ENCODE results near the gene GBP6. TPM values are rescaled to one million over a fixed set of nuclear protein-coding genes. Genes with fewer than 3 reads are reported as not detected.
"Not testable (repeated sequence)": the region's sequence is repeated elsewhere in the genome, so short reads cannot be mapped to it uniquely, and the experiment has no call there.

The GBP6 gene
- total and polyA plus RNA-seq, 2 donors (not counting 1 experiment from before 2014, with no cell fraction given): 0.12 TPM; not detected in 1

DNA sequence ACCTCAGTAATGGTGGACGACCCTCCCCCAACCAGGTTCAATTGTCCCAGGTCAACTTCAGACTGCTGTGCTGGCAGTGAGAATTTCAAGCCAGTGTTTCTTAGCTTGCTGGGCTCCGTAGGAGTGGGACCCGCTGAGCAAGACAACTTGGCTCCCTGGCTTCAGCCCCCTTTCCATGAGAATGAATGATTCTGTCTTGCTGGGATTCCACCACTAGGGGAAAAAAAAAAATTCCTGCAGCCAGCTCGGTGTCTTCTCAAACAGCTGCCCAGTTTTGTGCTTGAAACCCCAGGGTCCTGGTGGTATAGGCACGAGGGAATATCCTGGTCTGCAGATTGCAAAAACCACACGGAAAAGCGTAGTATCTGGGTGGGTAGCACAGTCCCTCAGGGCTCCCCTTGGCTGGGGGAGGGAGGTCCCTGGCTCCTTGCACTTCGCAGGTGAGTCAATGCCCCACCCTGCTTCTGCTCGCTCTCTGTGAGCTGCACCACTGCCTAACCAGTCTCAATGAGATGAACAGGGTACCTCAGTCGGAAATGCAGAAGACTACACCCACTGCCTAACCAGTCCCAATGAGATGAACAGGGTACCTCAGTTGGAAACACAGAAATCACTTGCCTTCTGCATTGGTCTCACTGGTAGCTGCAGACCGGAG, 41.5 kb downstream of the GBP6 start:
- ChIA-PET CTCF (no interaction called here), POLR2A (no interaction called here)
- Histone ChIP-seq H3K27ac (ENCODE audit: low read length in 2 of 2) (no peak overlapping the region), H4K20me1 (ENCODE audit: control insufficient read depth, insufficient read depth, low read length, poor library complexity, severe bottlenecking) (no peaks in the 10 kb centered on the region), H3K27me3 (replicated peaks in 1 of 4; ENCODE audit: control extremely low read depth in 1 of 4, control insufficient read depth in 3 of 4, insufficient read depth in 4 of 4, low read length in 3 of 4) (peaks cover 0 to 2% (median 0%) of the 10 kb centered on the region in 4 experiments), H2AFZ (ENCODE audit: insufficient read depth, low read depth, low read length, poor library complexity, severe bottlenecking) (no peak overlapping the region), H3K4me3 (ENCODE audit: control extremely low read depth in 1 of 5, extremely low read depth in 1 of 5, insufficient read depth in 1 of 5, low read depth in 2 of 5, low read length in 4 of 5) (no peak overlapping the region), H3K9me3 (ENCODE audit: control extremely low read depth in 1 of 3, control insufficient read depth in 2 of 3, insufficient read depth in 1 of 3, low read length in 2 of 3) (no peaks in the 10 kb centered on the region), H3K9ac (ENCODE audit: low read length) (no peak overlapping the region), H3K79me2 (ENCODE audit: control insufficient read depth, insufficient read depth, low read length) (no peaks in the 10 kb centered on the region), H3K36me3 (replicated peaks in 1 of 2; ENCODE audit: control extremely low read depth in 1 of 2, control insufficient read depth in 1 of 2, extremely low read depth in 1 of 2, insufficient read depth in 2 of 2, low read length in 1 of 2) (no peaks in the 10 kb centered on the region), H3K4me2 (replicated peaks; ENCODE audit: low read depth, low read length, poor library complexity, severe bottlenecking) (no peak overlapping the region), H3K4me1 (ENCODE audit: control insufficient read depth in 2 of 2, insufficient read depth in 2 of 2, low read length in 2 of 2) (peaks cover 4 to 9% of the 10 kb centered on the region in 2 donors)
- Mint-ChIP-seq H3K4me1 (peaks cover 17% of the 10 kb centered on the region), H3K27me3 (peaks cover 26% of the 10 kb centered on the region), H3K4me3 (no peak overlapping the region), H3K9me3 (ENCODE audit: insufficient read depth) (no peaks in the 10 kb centered on the region), H3K27ac (no peak overlapping the region)
- ATAC-seq (ENCODE audit: low read depth): no peak
- 88% methylated on average over 9 of the region's 11 CpGs for WGBS (ENCODE audit: insufficient coverage)
- TF ChIP-seq, protein P1, sequence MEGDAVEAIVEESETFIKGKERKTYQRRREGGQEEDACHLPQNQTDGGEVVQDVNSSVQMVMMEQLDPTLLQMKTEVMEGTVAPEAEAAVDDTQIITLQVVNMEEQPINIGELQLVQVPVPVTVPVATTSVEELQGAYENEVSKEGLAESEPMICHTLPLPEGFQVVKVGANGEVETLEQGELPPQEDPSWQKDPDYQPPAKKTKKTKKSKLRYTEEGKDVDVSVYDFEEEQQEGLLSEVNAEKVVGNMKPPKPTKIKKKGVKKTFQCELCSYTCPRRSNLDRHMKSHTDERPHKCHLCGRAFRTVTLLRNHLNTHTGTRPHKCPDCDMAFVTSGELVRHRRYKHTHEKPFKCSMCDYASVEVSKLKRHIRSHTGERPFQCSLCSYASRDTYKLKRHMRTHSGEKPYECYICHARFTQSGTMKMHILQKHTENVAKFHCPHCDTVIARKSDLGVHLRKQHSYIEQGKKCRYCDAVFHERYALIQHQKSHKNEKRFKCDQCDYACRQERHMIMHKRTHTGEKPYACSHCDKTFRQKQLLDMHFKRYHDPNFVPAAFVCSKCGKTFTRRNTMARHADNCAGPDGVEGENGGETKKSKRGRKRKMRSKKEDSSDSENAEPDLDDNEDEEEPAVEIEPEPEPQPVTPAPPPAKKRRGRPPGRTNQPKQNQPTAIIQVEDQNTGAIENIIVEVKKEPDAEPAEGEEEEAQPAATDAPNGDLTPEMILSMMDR (IDR thresholded peaks at IDR 0.05): no peak
- no peak for TF ChIP-seq EZH2 (IDR thresholded peaks at IDR 0.05; ENCODE audit: borderline replicate concordance, insufficient read depth, low read depth, low read length, poor library complexity, severe bottlenecking)
- DNase-seq: no peak
- intact Hi-C loops (cut with micrococcal nuclease): no loop called here

DNA sequence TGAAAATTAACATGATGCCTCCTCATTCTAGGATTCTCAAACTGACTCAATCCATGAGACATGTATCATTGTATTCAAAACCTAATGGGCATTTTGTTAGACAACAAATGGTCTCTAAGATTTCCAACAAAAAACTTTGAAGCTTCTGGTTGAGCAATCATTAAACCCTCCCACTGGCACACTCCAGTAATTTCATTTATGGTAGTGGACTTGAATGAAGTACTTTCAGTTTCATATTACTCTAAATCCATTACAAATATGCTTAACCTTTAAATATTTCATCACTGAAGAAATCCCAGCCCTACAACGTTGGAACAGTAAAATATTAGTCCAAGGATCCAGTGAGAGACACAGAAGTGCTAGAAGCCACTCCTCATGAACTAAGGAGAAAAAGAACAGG, 43.5 kb downstream of the GBP6 start:
- ChIA-PET POLR2A (no interaction called here), CTCF (no interaction called here)
- Histone ChIP-seq H4K20me1 (ENCODE audit: control insufficient read depth, insufficient read depth, low read length, poor library complexity, severe bottlenecking) (no peaks in the 10 kb centered on the region), H3K4me2 (replicated peaks; ENCODE audit: low read depth, low read length, poor library complexity, severe bottlenecking) (peak overlapping the region; percentile 17), H3K4me3 (ENCODE audit: control extremely low read depth in 1 of 5, extremely low read depth in 1 of 5, insufficient read depth in 1 of 5, low read depth in 2 of 5, low read length in 4 of 5) (no peak overlapping the region), H3K79me2 (ENCODE audit: control insufficient read depth, insufficient read depth, low read length) (no peaks in the 10 kb centered on the region), H2AFZ (ENCODE audit: insufficient read depth, low read depth, low read length, poor library complexity, severe bottlenecking) (no peak overlapping the region), H3K9me3 (ENCODE audit: control extremely low read depth in 1 of 3, control insufficient read depth in 2 of 3, insufficient read depth in 1 of 3, low read length in 2 of 3) (no peaks in the 10 kb centered on the region), H3K27ac (ENCODE audit: low read length in 2 of 2) (no peak overlapping the region), H3K4me1 (ENCODE audit: control insufficient read depth in 2 of 2, insufficient read depth in 2 of 2, low read length in 2 of 2) (peaks cover 4 to 9% of the 10 kb centered on the region in 2 donors), H3K9ac (ENCODE audit: low read length) (no peak overlapping the region), H3K27me3 (replicated peaks in 1 of 4; ENCODE audit: control extremely low read depth in 1 of 4, control insufficient read depth in 3 of 4, insufficient read depth in 4 of 4, low read length in 3 of 4) (peaks cover 0 to 2% (median 0%) of the 10 kb centered on the region in 4 experiments), H3K36me3 (replicated peaks in 1 of 2; ENCODE audit: control extremely low read depth in 1 of 2, control insufficient read depth in 1 of 2, extremely low read depth in 1 of 2, insufficient read depth in 2 of 2, low read length in 1 of 2) (no peaks in the 10 kb centered on the region)
- intact Hi-C loops (cut with micrococcal nuclease): no loop called here
- Mint-ChIP-seq H3K4me1 (peaks cover 17% of the 10 kb centered on the region), H3K27ac (no peak overlapping the region), H3K4me3 (peak overlapping the region; percentile 6), H3K27me3 (peaks cover 25% of the 10 kb centered on the region), H3K9me3 (ENCODE audit: insufficient read depth) (no peaks in the 10 kb centered on the region)
- TF ChIP-seq, protein P1 (IDR thresholded peaks at IDR 0.05): no peak
- no peak for TF ChIP-seq EZH2 (IDR thresholded peaks at IDR 0.05; ENCODE audit: borderline replicate concordance, insufficient read depth, low read depth, low read length, poor library complexity, severe bottlenecking)
- ATAC-seq (ENCODE audit: low read depth): no peak
- DNase-seq: no peak
- no CpG with 5 or more reads among the region's 1 CpG for WGBS (ENCODE audit: insufficient coverage)

DNA sequence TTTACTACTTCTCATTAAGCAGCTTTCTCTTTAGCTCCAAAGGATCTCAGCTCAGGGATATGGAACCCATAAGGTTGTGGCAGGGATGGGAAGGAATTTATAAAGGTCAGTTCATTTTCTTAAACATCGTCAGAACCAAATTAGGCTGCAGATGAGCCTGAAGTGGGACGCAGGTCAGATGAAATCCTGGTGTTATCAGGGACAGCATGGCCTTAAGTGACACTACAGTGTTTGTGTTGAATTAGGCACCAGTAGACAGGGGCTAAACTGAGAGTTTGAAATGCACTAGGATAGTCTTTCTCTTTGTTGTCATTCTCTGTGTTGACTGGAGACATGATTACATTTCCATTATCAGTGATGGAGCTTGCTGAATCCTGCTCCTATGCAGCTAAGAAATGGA, 43.9 kb downstream of the GBP6 start:
- H3K79me2 ChIP-seq (ENCODE audit: control insufficient read depth, insufficient read depth, low read length); H3K27ac Mint-ChIP-seq; H3K36me3 ChIP-seq (replicated peaks in 1 of 2; ENCODE audit: control extremely low read depth in 1 of 2, control insufficient read depth in 1 of 2, extremely low read depth in 1 of 2, insufficient read depth in 2 of 2, low read length in 1 of 2); H2AFZ ChIP-seq (ENCODE audit: insufficient read depth, low read depth, low read length, poor library complexity, severe bottlenecking); POLR2A ChIA-PET; H3K4me3 ChIP-seq (ENCODE audit: control extremely low read depth in 1 of 5, extremely low read depth in 1 of 5, insufficient read depth in 1 of 5, low read depth in 2 of 5, low read length in 4 of 5); H3K4me1 ChIP-seq (ENCODE audit: control insufficient read depth in 2 of 2, insufficient read depth in 2 of 2, low read length in 2 of 2); H3K27me3 ChIP-seq (replicated peaks in 1 of 4; ENCODE audit: control extremely low read depth in 1 of 4, control insufficient read depth in 3 of 4, insufficient read depth in 4 of 4, low read length in 3 of 4); H3K9me3 Mint-ChIP-seq (ENCODE audit: insufficient read depth); H3K27ac ChIP-seq (ENCODE audit: low read length in 2 of 2); intact Hi-C loops (cut with micrococcal nuclease); DNase-seq; CTCF ChIA-PET; H4K20me1 ChIP-seq (ENCODE audit: control insufficient read depth, insufficient read depth, low read length, poor library complexity, severe bottlenecking); ATAC-seq (ENCODE audit: low read depth); H3K9me3 ChIP-seq (ENCODE audit: control extremely low read depth in 1 of 3, control insufficient read depth in 2 of 3, insufficient read depth in 1 of 3, low read length in 2 of 3); H3K9ac ChIP-seq (ENCODE audit: low read length): not testable (repeated sequence)
- WGBS (ENCODE audit: insufficient coverage): 25% methylated on average over 1 of the region's 2 CpGs
- peaks cover 21% of the 10 kb centered on the region for H3K27me3 Mint-ChIP-seq
- peaks cover 17% of the 10 kb centered on the region for H3K4me1 Mint-ChIP-seq
- H3K4me2 ChIP-seq (replicated peaks; ENCODE audit: low read depth, low read length, poor library complexity, severe bottlenecking): peak overlapping the region; percentile 17
- H3K4me3 Mint-ChIP-seq: peak overlapping the region; percentile 6

Data from B cell (primary cell).